HG03196 (cell line): ENCODE results near the gene SMARCE1.
A peak's percentile ranks its signal among the peaks of the same experiment; 100 is the strongest.

ENCODE experiments used
- ATAC-seq: cut with Tn5 transposase; IDR thresholded peaks from one replicate; pipeline ENCODE4 v1.9.1; 2021; ENCODE audit not compliant: unreplicated experiment

Gene SMARCE1

GRCh38 chr17:40647624-40648383, at the start of gene SMARCE1:
TSS of gene SMARCE1 (minus strand) at chr17:40647818. CDS start at chr17:40645802, 2,016 bp downstream.
- peak; percentile 62 for ATAC-seq

- ATAC-seq: no peak
Measured at GRCh38 chr17:40697297-40697696, 49.7 kb upstream of the SMARCE1 start.

GRCh38 chr17:40696651-40697072, 49.0 kb upstream of the SMARCE1 start:
- ATAC-seq: no peak

GRCh38 chr17:40695874-40696472, 48.4 kb upstream of the SMARCE1 start:
- no peak for ATAC-seq

- no peak for ATAC-seq
Measured at GRCh38 chr17:40694584-40694983, 47.0 kb upstream of the SMARCE1 start.

- no peak for ATAC-seq
Measured at GRCh38 chr17:40687106-40687505, 39.5 kb upstream of the SMARCE1 start.

GRCh38 chr17:40686192-40686591, 38.6 kb upstream of the SMARCE1 start:
- ATAC-seq: no peak

- ATAC-seq: no peak
Measured at GRCh38 chr17:40680998-40681397, 33.4 kb upstream of the SMARCE1 start.

- ATAC-seq: no peak
Measured at GRCh38 chr17:40679523-40679907, 31.9 kb upstream of the SMARCE1 start.

- ATAC-seq: no peak
Measured at GRCh38 chr17:40678902-40679522, 31.4 kb upstream of the SMARCE1 start.

- ATAC-seq: no peak
Measured at GRCh38 chr17:40675905-40676304, 28.3 kb upstream of the SMARCE1 start.

GRCh38 chr17:40672654-40673053, 25.0 kb upstream of the SMARCE1 start:
- no peak for ATAC-seq

- no peak for ATAC-seq
Measured at GRCh38 chr17:40671282-40671681, 23.7 kb upstream of the SMARCE1 start.

- no peak for ATAC-seq
Measured at GRCh38 chr17:40666331-40666730, 18.7 kb upstream of the SMARCE1 start.

- ATAC-seq: no peak
Measured at GRCh38 chr17:40664582-40665333, 17.1 kb upstream of the SMARCE1 start, which contains the start of gene KRT222. TSS of gene KRT222 (minus strand) at chr17:40665177. CDS start at chr17:40665099, 78 bp downstream.

GRCh38 chr17:40663252-40663651, 15.6 kb upstream of the SMARCE1 start:
- ATAC-seq: no peak

GRCh38 chr17:40659911-40660310, 12.3 kb upstream of the SMARCE1 start:
- ATAC-seq: no peak

- ATAC-seq: no peak
Measured at GRCh38 chr17:40658396-40658795, 10.8 kb upstream of the SMARCE1 start.

- ATAC-seq: no peak
Measured at GRCh38 chr17:40651939-40652338, 4.3 kb upstream of the SMARCE1 start.

- ATAC-seq: peak; percentile 31
Measured at GRCh38 chr17:40648384-40648968, 858 bp upstream of the SMARCE1 start.
